Endothelial cell of hepatic sinusoid (primary cell): ENCODE data around the gene DLG2.
"Not testable (repeated sequence)": the region's sequence is repeated elsewhere in the genome, so short reads cannot be mapped to it uniquely, and the experiment has no call there.

Source experiments
- in situ Hi-C: cut with HindIII; loops from 2 replicates; pipeline ENCODE4 v1.10.0; 2017; ENCODE audit warnings: low sequenced_read_pairs

The DLG2 gene

GRCh38 chr11:85627332-85627997 is at the start of gene DLG2:
Gene DLG2, minus strand, starts transcription at chr11:85627344.
- in situ Hi-C loops = no loop called here

- in situ Hi-C loops = no loop called here
Observed at GRCh38 chr11:85673393-85673792, 46.2 kb upstream of the DLG2 start.

GRCh38 chr11:85672105-85672902 is 45.2 kb upstream of the DLG2 start:
- in situ Hi-C loops = no loop called here

- in situ Hi-C loops = not testable (repeated sequence)
Observed at GRCh38 chr11:85670949-85671663, 44.0 kb upstream of the DLG2 start.

GRCh38 chr11:85668157-85668556 is 41.0 kb upstream of the DLG2 start:
- in situ Hi-C loops = no loop called here

- in situ Hi-C loops = no loop called here
Observed at GRCh38 chr11:85666687-85667086, 39.5 kb upstream of the DLG2 start.

GRCh38 chr11:85665733-85666132 is 38.6 kb upstream of the DLG2 start:
- in situ Hi-C loops = no loop called here

- in situ Hi-C loops = no loop called here
Observed at GRCh38 chr11:85664615-85665481, 37.7 kb upstream of the DLG2 start, which contains the start of gene CREBZF. Gene CREBZF, minus strand, starts transcription at chr11:85665129. Its CDS starts 254 bp downstream, at chr11:85664875.

GRCh38 chr11:85663753-85664614 is 36.8 kb upstream of the DLG2 start:
- in situ Hi-C loops = no loop called here

GRCh38 chr11:85663080-85663752 is 36.1 kb upstream of the DLG2 start:
- in situ Hi-C loops = no loop called here

- in situ Hi-C loops = no loop called here
Observed at GRCh38 chr11:85661972-85662664, 35.0 kb upstream of the DLG2 start.

- in situ Hi-C loops = no loop called here
Observed at GRCh38 chr11:85658180-85658579, 31.0 kb upstream of the DLG2 start.

- in situ Hi-C loops = no loop called here
Observed at GRCh38 chr11:85656777-85657176, 29.6 kb upstream of the DLG2 start.

- in situ Hi-C loops = not testable (repeated sequence)
Observed at GRCh38 chr11:85654343-85654742, 27.2 kb upstream of the DLG2 start.

GRCh38 chr11:85652786-85653447 is 25.8 kb upstream of the DLG2 start:
- in situ Hi-C loops = no loop called here

- in situ Hi-C loops = no loop called here
Observed at GRCh38 chr11:85651118-85651517, 24.0 kb upstream of the DLG2 start.

- in situ Hi-C loops = no loop called here
Observed at GRCh38 chr11:85647604-85648299, 20.6 kb upstream of the DLG2 start, which contains the start of gene TMEM126A. Gene TMEM126A, plus strand, starts transcription at chr11:85647967. Its CDS starts 2,289 bp downstream, at chr11:85650256.
